CD4-positive, CD25-positive, alpha-beta regulatory T cell (primary cell): ENCODE data around the gene BDH1. TPM values are rescaled to one million over a fixed set of nuclear protein-coding genes. Genes with fewer than 3 reads are reported as not detected.
A peak's percentile ranks its signal among the peaks of the same experiment; 100 is the strongest.

Source experiments
- ATAC-seq, 2 donors: fragments of 150-1000 bp; cut with Tn5 transposase; one replicate each; pipeline ENCODE4 v1.10.0; 2021; ENCODE audit warnings: low read depth in 2 of 2, moderate number of reproducible peaks in 2 of 2, moderate library complexity in 1 of 2
- DNase-seq, 3 donors: peaks; one replicate each; pipeline versions ENCODE4 v3.0.0 to v3.0.0-alpha.2; 2012 to 2022; ENCODE audit warnings: mixed read lengths in 1 of 3
- H3K27ac ChIP-seq: one replicate; pipeline ENCODE4 v1.7.0; 2013; ENCODE audit warnings: mild to moderate bottlenecking, low read length; ENCODE audit not compliant: insufficient read depth, poor library complexity, severe bottlenecking
- H3K27me3 ChIP-seq: one replicate; pipeline ENCODE4 v1.7.0; 2013; ENCODE audit warnings: low read length; ENCODE audit not compliant: control insufficient read depth, insufficient read depth
- H3K36me3 ChIP-seq: one replicate; pipeline ENCODE4 v1.7.0; 2013; ENCODE audit warnings: mild to moderate bottlenecking, low read length, moderate library complexity; ENCODE audit not compliant: control insufficient read depth, insufficient read depth
- H3K4me1 ChIP-seq: 2 replicates; pipeline ENCODE4 v1.7.0; 2013; ENCODE audit warnings: mild to moderate bottlenecking, low read length; ENCODE audit not compliant: insufficient read depth, control insufficient read depth, poor library complexity, severe bottlenecking
- H3K4me3 ChIP-seq: one replicate; pipeline ENCODE4 v1.7.0; 2013; ENCODE audit warnings: low read depth, mild to moderate bottlenecking, low read length, moderate library complexity
- H3K9me3 ChIP-seq, 2 experiments: 1 replicate in 1 of 2; 2 replicates in 1 of 2; pipeline ENCODE4 v1.7.0; 2013; ENCODE audit warnings: low read length in 2 of 2, mild to moderate bottlenecking in 1 of 2, moderate library complexity in 1 of 2; ENCODE audit not compliant: control insufficient read depth in 2 of 2
- H3K27ac Mint-ChIP-seq, 3 donors: one replicate each; pipeline ENCODE4 v1.8.0; 2020 to 2022; ENCODE audit warnings: mild to moderate bottlenecking in 3 of 3, mixed read lengths in 3 of 3, moderate library complexity in 2 of 3
- H3K27me3 Mint-ChIP-seq: one replicate; pipeline ENCODE4 v1.8.0; 2022; ENCODE audit warnings: mild to moderate bottlenecking, mixed read lengths
- H3K36me3 Mint-ChIP-seq: one replicate; pipeline ENCODE4 v1.8.0; 2020; ENCODE audit warnings: mixed read lengths
- H3K4me1 Mint-ChIP-seq, 4 donors: one replicate each; pipeline ENCODE4 v1.8.0; 2020 to 2022; ENCODE audit warnings: mixed read lengths in 4 of 4, mild to moderate bottlenecking in 1 of 4
- H3K4me3 Mint-ChIP-seq, 4 donors: one replicate each; pipeline ENCODE4 v1.8.0; 2020 to 2022; ENCODE audit warnings: mild to moderate bottlenecking in 4 of 4, mixed read lengths in 4 of 4, moderate library complexity in 3 of 4
- H3K9me3 Mint-ChIP-seq, 7 donors: one replicate each; pipeline ENCODE4 v1.8.0; 2020 to 2022; ENCODE audit warnings: mixed read lengths in 7 of 7, mild to moderate bottlenecking in 3 of 7, moderate library complexity in 2 of 7
- polyA plus RNA-seq, 4 donors: library from polyadenylated mRNA; unstranded; fragments of 300-500 nt; fragmentation: Illumina TruSeq; gene quantifications; one replicate each; pipeline ENCODE4 v1.2.3, GENCODE V29; 2021
- total RNA-seq: library from RNA; stranded (reverse); gene quantifications from one replicate; pipeline ENCODE4 v1.2.3, GENCODE V29; 2022

The BDH1 gene
- total and polyA plus RNA-seq, 5 donors from 2014 or later = 13.5 to 29.8 (median 20.3) TPM

DNA sequence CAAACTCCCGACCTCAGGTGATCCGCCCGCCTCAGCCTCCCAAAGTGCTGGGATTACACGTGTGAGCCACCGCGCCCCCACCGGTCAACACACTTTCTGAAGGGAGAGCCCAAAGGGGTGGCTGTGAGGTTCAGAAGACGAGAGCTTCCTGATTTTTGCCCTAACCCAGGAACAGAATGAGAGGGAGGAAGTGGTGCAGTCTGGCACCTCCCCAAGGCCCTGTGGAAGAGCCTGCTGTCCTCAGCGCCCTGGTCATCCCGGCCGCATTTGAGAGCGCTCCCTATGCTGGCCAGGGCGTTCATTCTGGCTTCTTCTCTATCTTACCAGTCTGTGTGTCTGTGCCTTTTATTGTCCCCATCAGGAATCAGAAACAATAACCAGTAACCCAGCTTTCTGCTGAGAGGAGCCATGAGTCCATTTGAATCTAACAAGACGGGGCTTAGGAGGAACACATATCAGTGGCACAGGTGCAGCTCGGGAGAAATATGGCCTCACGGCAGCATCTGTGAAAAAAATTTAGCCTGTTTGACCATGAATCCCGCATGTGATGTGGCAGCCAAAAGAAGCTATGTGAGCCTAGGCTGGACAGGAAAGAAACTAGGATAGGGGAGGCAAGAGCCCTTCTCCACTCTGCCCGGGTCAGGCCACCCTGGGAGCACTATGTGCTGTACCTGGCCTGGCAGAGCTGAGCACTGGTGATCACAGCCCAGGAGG, 12.9 kb downstream of the BDH1 start:
- DNase-seq (no peak), ATAC-seq (no peak)
- H3K4me1 ChIP-seq = no peaks in the 10 kb centered on the region
- H3K27ac Mint-ChIP-seq = peak overlapping the region in 1 of 3 donors; percentile 67
- no peaks in the 10 kb centered on the region for H3K27me3 ChIP-seq
- no peak overlapping the region for H3K4me3 ChIP-seq
- H3K27me3 Mint-ChIP-seq = no peaks in the 10 kb centered on the region
- H3K4me3 Mint-ChIP-seq = no peak overlapping the region
- H3K36me3 ChIP-seq = peaks cover 16% of the 10 kb centered on the region
- H3K9me3 ChIP-seq = no peaks in the 10 kb centered on the region
- no peak overlapping the region for H3K27ac ChIP-seq
- peaks cover 27% of the 10 kb centered on the region for H3K36me3 Mint-ChIP-seq
- H3K4me1 Mint-ChIP-seq = peaks cover 0 to 15% (median 6%) of the 10 kb centered on the region in 4 donors
- no peaks in the 10 kb centered on the region for H3K9me3 Mint-ChIP-seq

DNA sequence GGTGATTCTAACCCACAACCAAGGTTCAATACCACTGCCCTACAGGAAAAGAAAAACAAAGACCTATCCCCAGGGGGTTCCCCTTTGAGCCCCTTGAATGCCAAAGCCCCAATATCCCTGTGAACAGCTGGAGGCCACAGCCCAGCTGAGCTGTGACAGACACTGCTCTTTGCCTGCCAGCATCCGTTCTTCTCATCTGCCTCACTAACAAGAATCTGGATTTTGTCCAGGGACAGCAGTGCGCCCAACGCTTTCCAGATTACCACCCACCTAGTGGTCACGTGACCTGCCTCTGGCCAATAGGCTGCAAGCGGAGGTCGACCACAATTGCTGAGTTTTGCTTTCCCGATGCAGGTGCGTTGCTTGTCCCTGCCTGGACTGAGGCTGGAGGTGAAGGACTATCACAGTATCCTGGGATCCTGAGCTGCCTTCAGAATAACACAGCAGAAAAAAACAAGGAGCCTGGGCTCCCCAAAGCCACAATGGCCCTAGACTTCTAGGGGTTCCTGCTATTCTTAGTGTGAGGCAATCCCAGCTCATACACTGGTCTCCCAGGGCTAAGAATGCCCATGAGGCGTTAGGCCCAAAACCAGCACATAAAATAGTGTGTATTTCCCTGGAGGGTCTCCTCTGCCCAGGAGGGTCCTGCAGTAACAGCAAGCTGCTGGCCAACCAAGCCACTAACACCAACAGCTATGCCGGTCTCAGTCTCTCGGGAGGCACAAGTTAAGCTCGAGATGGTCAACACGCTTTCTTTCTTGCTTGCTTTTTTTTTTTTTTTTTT, 13.8 kb downstream of the BDH1 start:
- Mint-ChIP-seq H3K36me3 (peaks cover 34% of the 10 kb centered on the region), H3K9me3 (no peaks in the 10 kb centered on the region), H3K27ac (no peak overlapping the region), H3K27me3 (no peaks in the 10 kb centered on the region), H3K4me1 (peaks cover 0 to 6% (median 2%) of the 10 kb centered on the region in 4 donors), H3K4me3 (no peak overlapping the region)
- DNase-seq (no peak), ATAC-seq (no peak)
- Histone ChIP-seq H3K9me3 (no peaks in the 10 kb centered on the region), H3K27me3 (no peaks in the 10 kb centered on the region), H3K4me3 (no peak overlapping the region), H3K27ac (no peak overlapping the region), H3K36me3 (peaks cover 18% of the 10 kb centered on the region), H3K4me1 (no peaks in the 10 kb centered on the region)

DNA sequence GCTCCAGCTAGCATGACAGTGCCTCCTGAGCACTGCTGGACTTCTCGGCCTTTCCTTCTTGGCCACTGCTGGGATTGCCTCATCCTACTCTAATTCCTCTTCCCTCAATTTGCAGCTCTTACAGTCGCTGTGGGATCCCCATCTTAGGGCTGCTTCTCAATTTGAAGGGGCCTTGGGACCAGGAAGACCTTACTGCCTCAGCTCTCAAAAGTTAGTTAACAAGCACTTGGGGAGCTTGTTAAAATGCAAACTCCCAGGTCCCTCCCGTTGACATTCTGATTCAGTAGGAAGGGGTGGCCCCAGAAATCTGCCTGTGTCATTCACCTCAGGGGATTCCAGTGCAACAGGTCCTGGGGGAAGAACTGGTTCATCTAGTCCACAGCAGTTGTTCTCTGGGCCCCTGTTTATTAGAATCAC, 14.8 kb downstream of the BDH1 start:
- Mint-ChIP-seq H3K36me3 (peaks cover 40% of the 10 kb centered on the region), H3K4me1 (peaks cover 0 to 8% (median 2%) of the 10 kb centered on the region in 4 donors), H3K27me3 (no peaks in the 10 kb centered on the region), H3K9me3 (no peaks in the 10 kb centered on the region), H3K4me3 (no peak overlapping the region), H3K27ac (no peak overlapping the region)
- ATAC-seq (no peak), DNase-seq (no peak)
- Histone ChIP-seq H3K27ac (no peak overlapping the region), H3K9me3 (no peaks in the 10 kb centered on the region), H3K27me3 (no peaks in the 10 kb centered on the region), H3K4me1 (no peaks in the 10 kb centered on the region), H3K4me3 (no peak overlapping the region), H3K36me3 (peaks cover 18% of the 10 kb centered on the region)

DNA sequence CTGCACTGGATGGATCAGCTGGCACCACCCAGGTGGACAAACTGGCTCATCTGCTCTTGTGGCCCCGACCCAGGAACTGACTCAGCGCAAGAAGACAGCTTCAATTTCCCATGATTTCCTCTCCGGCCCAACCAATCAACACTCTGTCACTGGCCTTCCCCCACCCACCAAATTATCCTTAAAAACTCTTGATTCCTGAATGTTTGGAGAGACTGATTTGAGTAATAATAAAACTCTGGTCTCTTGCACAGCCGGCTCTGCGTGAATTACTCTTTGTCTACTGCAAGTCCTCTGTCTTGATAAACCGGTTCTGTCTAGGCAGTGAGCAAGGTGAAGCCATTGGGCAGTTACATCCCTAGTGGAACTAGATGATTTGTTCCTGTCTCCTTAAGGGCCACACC, 16.1 kb downstream of the BDH1 start:
- H3K9me3 Mint-ChIP-seq = no peaks in the 10 kb centered on the region
- Histone ChIP-seq H3K27ac (no peak overlapping the region), H3K4me1 (no peaks in the 10 kb centered on the region), H3K36me3 (peaks cover 17% of the 10 kb centered on the region), H3K27me3 (no peaks in the 10 kb centered on the region), H3K4me3 (no peak overlapping the region), H3K9me3 (no peaks in the 10 kb centered on the region)
- H3K27me3 Mint-ChIP-seq = no peaks in the 10 kb centered on the region
- no peak for DNase-seq
- peaks cover 37% of the 10 kb centered on the region for H3K36me3 Mint-ChIP-seq
- peak overlapping the region in 1 of 3 donors; percentile 24 for H3K27ac Mint-ChIP-seq
- no peak overlapping the region for H3K4me3 Mint-ChIP-seq
- H3K4me1 Mint-ChIP-seq = peaks cover 0 to 5% (median 0%) of the 10 kb centered on the region in 4 donors
- ATAC-seq = no peak

DNA sequence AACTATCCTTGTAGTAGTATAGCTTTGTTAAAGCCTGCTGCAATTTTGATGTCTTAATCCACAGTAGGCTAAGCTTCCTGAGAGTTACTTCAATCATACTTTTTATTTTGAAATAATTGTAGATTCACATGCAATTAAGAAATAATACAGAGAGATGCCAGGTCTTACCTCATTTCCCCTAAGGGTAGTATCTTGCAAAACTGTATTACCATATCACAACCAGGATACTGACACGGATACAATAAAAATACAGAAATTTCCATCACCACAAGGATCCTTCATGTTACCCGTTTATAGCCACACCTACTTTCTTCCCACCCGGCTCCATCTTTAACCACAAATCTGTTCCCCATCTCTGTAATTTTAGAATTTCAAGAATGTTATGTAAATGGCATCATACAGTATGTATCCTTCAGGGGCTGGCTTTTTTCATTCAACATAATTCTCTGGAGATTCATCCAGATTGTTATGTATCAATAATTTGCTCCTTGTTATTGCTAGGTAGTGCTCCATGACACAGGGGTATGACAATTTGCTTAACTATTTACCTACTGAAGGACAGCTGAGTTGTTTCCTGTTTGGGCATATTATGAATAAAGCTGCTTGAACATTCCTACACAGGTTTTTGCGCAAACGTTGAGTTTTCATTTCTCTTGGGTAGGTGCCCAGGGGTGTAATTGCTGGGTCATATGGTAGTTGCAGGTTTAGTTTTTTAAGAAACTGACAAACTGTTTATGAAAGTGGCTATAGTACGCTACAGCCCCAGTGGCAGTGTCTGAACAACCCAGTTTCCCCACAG, 21.6 kb downstream of the BDH1 start:
- Histone ChIP-seq H3K4me3 (no peak overlapping the region), H3K36me3 (peaks cover 32% of the 10 kb centered on the region), H3K27me3 (no peaks in the 10 kb centered on the region), H3K9me3 (no peaks in the 10 kb centered on the region), H3K4me1 (no peaks in the 10 kb centered on the region), H3K27ac (no peak overlapping the region)
- peaks cover 0 to 5% (median 0%) of the 10 kb centered on the region in 4 donors for H3K4me1 Mint-ChIP-seq
- peaks cover 39% of the 10 kb centered on the region for H3K36me3 Mint-ChIP-seq
- no peak overlapping the region for H3K27ac Mint-ChIP-seq
- DNase-seq (no peak), ATAC-seq (no peak)
- H3K27me3 Mint-ChIP-seq = no peaks in the 10 kb centered on the region
- H3K4me3 Mint-ChIP-seq = no peak overlapping the region
- H3K9me3 Mint-ChIP-seq = no peaks in the 10 kb centered on the region

DNA sequence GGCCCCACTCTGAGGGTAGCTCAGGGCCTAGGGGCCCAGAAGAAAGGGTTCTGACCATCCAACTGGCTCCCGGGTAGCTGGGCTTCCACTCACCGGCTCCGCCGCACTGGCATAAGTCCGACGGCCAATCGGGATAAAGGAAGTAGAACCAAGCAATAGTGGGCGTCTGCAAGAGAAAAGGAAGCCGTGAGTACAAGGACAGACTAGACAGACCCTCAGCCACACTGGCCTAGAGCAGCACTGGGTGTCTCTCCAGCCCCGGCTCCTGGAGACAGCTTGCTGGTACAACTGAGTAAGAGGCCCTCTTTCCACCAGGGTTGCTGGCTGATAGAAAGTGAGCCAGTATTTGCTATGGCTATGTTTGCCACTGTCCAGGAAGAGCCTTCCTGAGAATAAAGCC, 22.4 kb downstream of the BDH1 start:
- no peaks in the 10 kb centered on the region for H3K9me3 Mint-ChIP-seq
- H3K27me3 Mint-ChIP-seq = no peaks in the 10 kb centered on the region
- no peak overlapping the region for H3K4me3 Mint-ChIP-seq
- H3K27me3 ChIP-seq = no peaks in the 10 kb centered on the region
- H3K36me3 Mint-ChIP-seq = peaks cover 39% of the 10 kb centered on the region
- no peaks in the 10 kb centered on the region for H3K9me3 ChIP-seq
- H3K4me3 ChIP-seq = no peak overlapping the region
- H3K36me3 ChIP-seq = peaks cover 33% of the 10 kb centered on the region
- H3K27ac Mint-ChIP-seq = no peak overlapping the region
- peaks cover 0 to 5% (median 0%) of the 10 kb centered on the region in 4 donors for H3K4me1 Mint-ChIP-seq
- DNase-seq (no peak), ATAC-seq (no peak)
- H3K4me1 ChIP-seq = no peaks in the 10 kb centered on the region
- no peak overlapping the region for H3K27ac ChIP-seq

DNA sequence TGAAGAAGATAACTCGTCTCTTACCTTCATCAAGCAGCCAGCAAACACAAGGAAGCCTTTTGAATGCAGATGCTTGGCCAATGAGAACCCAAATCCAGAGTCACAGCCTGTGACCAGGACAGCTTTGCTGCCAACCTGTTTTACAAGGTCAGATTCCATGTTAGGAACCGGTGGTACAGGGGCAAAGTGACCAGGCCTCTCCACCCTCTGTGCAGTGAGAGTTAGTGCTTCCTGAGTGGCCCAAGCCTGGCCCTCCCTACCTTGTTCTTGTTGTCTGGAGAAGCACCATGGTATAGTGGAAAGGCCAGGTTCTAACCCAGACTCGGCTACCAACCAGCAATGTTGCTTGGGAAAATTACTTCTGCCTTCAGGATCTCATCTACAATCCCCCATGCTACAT, 23.4 kb downstream of the BDH1 start:
- Mint-ChIP-seq H3K36me3 (peaks cover 45% of the 10 kb centered on the region), H3K27ac (no peak overlapping the region), H3K4me1 (peaks cover 0 to 5% (median 0%) of the 10 kb centered on the region in 4 donors), H3K27me3 (no peaks in the 10 kb centered on the region), H3K9me3 (no peaks in the 10 kb centered on the region), H3K4me3 (no peak overlapping the region)
- Histone ChIP-seq H3K36me3 (peaks cover 33% of the 10 kb centered on the region), H3K27me3 (no peaks in the 10 kb centered on the region), H3K27ac (no peak overlapping the region), H3K4me3 (no peak overlapping the region), H3K4me1 (no peaks in the 10 kb centered on the region), H3K9me3 (no peaks in the 10 kb centered on the region)
- DNase-seq = no peak
- ATAC-seq = no peak
